CD4-positive, CD25-positive, alpha-beta regulatory T cell (primary cell): Measurements from ENCODE around the gene PRAMEF17. TPM values are rescaled to one million over a fixed set of nuclear protein-coding genes. Genes with fewer than 3 reads are reported as not detected.
A peak's percentile ranks its signal among the peaks of the same experiment; 100 is the strongest.
"Not testable (repeated sequence)": the region's sequence is repeated elsewhere in the genome, so short reads cannot be mapped to it uniquely, and the experiment has no call there.

Source experiments
- ATAC-seq, 2 donors: fragments of 150-1000 bp; cut with Tn5 transposase; one replicate each; pipeline ENCODE4 v1.10.0; 2021; ENCODE audit warnings: low read depth in 2 of 2, moderate number of reproducible peaks in 2 of 2, moderate library complexity in 1 of 2
- DNase-seq, 3 donors: peaks; one replicate each; pipeline versions ENCODE4 v3.0.0 to v3.0.0-alpha.2; 2012 to 2022; ENCODE audit warnings: mixed read lengths in 1 of 3
- H3K27ac ChIP-seq: one replicate; pipeline ENCODE4 v1.7.0; 2013; ENCODE audit warnings: mild to moderate bottlenecking, low read length; ENCODE audit not compliant: insufficient read depth, poor library complexity, severe bottlenecking
- H3K27me3 ChIP-seq: one replicate; pipeline ENCODE4 v1.7.0; 2013; ENCODE audit warnings: low read length; ENCODE audit not compliant: control insufficient read depth, insufficient read depth
- H3K36me3 ChIP-seq: one replicate; pipeline ENCODE4 v1.7.0; 2013; ENCODE audit warnings: mild to moderate bottlenecking, low read length, moderate library complexity; ENCODE audit not compliant: control insufficient read depth, insufficient read depth
- H3K4me1 ChIP-seq: 2 replicates; pipeline ENCODE4 v1.7.0; 2013; ENCODE audit warnings: mild to moderate bottlenecking, low read length; ENCODE audit not compliant: insufficient read depth, control insufficient read depth, poor library complexity, severe bottlenecking
- H3K4me3 ChIP-seq: one replicate; pipeline ENCODE4 v1.7.0; 2013; ENCODE audit warnings: low read depth, mild to moderate bottlenecking, low read length, moderate library complexity
- H3K9me3 ChIP-seq, 2 experiments: 1 replicate in 1 of 2; 2 replicates in 1 of 2; pipeline ENCODE4 v1.7.0; 2013; ENCODE audit warnings: low read length in 2 of 2, mild to moderate bottlenecking in 1 of 2, moderate library complexity in 1 of 2; ENCODE audit not compliant: control insufficient read depth in 2 of 2
- H3K27ac Mint-ChIP-seq, 3 donors: one replicate each; pipeline ENCODE4 v1.8.0; 2020 to 2022; ENCODE audit warnings: mild to moderate bottlenecking in 3 of 3, mixed read lengths in 3 of 3, moderate library complexity in 2 of 3
- H3K27me3 Mint-ChIP-seq: one replicate; pipeline ENCODE4 v1.8.0; 2022; ENCODE audit warnings: mild to moderate bottlenecking, mixed read lengths
- H3K36me3 Mint-ChIP-seq: one replicate; pipeline ENCODE4 v1.8.0; 2020; ENCODE audit warnings: mixed read lengths
- H3K4me1 Mint-ChIP-seq, 4 donors: one replicate each; pipeline ENCODE4 v1.8.0; 2020 to 2022; ENCODE audit warnings: mixed read lengths in 4 of 4, mild to moderate bottlenecking in 1 of 4
- H3K4me3 Mint-ChIP-seq, 4 donors: one replicate each; pipeline ENCODE4 v1.8.0; 2020 to 2022; ENCODE audit warnings: mild to moderate bottlenecking in 4 of 4, mixed read lengths in 4 of 4, moderate library complexity in 3 of 4
- H3K9me3 Mint-ChIP-seq, 7 donors: one replicate each; pipeline ENCODE4 v1.8.0; 2020 to 2022; ENCODE audit warnings: mixed read lengths in 7 of 7, mild to moderate bottlenecking in 3 of 7, moderate library complexity in 2 of 7
- polyA plus RNA-seq, 4 donors: library from polyadenylated mRNA; unstranded; fragments of 300-500 nt; fragmentation: Illumina TruSeq; gene quantifications; one replicate each; pipeline ENCODE4 v1.2.3, GENCODE V29; 2021
- total RNA-seq: library from RNA; stranded (reverse); gene quantifications from one replicate; pipeline ENCODE4 v1.2.3, GENCODE V29; 2022

Gene PRAMEF17
- total and polyA plus RNA-seq, 5 donors from 2014 or later = not detected

- not testable (repeated sequence) for H3K4me3 ChIP-seq, H3K9me3 ChIP-seq, H3K27me3 ChIP-seq, H3K9me3 Mint-ChIP-seq, ATAC-seq, H3K36me3 ChIP-seq, H3K4me1 ChIP-seq, H3K36me3 Mint-ChIP-seq, H3K4me3 Mint-ChIP-seq, H3K27ac ChIP-seq, H3K27ac Mint-ChIP-seq, DNase-seq, H3K27me3 Mint-ChIP-seq, H3K4me1 Mint-ChIP-seq
Measured at GRCh38 chr1:13366536-13366935, 22.9 kb upstream of the PRAMEF17 start.

- not testable (repeated sequence) for H3K27ac ChIP-seq, H3K27me3 Mint-ChIP-seq, H3K27me3 ChIP-seq, H3K4me3 ChIP-seq, H3K27ac Mint-ChIP-seq, H3K36me3 ChIP-seq, H3K4me1 Mint-ChIP-seq, H3K4me3 Mint-ChIP-seq, ATAC-seq, H3K36me3 Mint-ChIP-seq, H3K9me3 ChIP-seq, H3K9me3 Mint-ChIP-seq, H3K4me1 ChIP-seq
- peak in 1 of 3 donors; percentile 6 for DNase-seq
Measured at GRCh38 chr1:13368544-13368943, 20.9 kb upstream of the PRAMEF17 start.

GRCh38 chr1:13378983-13379382 is 10.4 kb upstream of the PRAMEF17 start:
- H3K4me3 ChIP-seq, ATAC-seq, H3K27me3 Mint-ChIP-seq, H3K4me3 Mint-ChIP-seq, H3K4me1 ChIP-seq, H3K9me3 Mint-ChIP-seq, H3K9me3 ChIP-seq, H3K36me3 Mint-ChIP-seq, H3K27me3 ChIP-seq, H3K4me1 Mint-ChIP-seq, DNase-seq, H3K27ac Mint-ChIP-seq, H3K36me3 ChIP-seq, H3K27ac ChIP-seq: not testable (repeated sequence)

GRCh38 chr1:13380380-13380779 is 9.1 kb upstream of the PRAMEF17 start:
- not testable (repeated sequence) for ATAC-seq, H3K4me3 ChIP-seq, H3K4me1 ChIP-seq, H3K4me3 Mint-ChIP-seq, H3K9me3 Mint-ChIP-seq, H3K27ac Mint-ChIP-seq, H3K27ac ChIP-seq, H3K27me3 ChIP-seq, H3K36me3 Mint-ChIP-seq, H3K36me3 ChIP-seq, H3K27me3 Mint-ChIP-seq, H3K9me3 ChIP-seq, H3K4me1 Mint-ChIP-seq, DNase-seq

- not testable (repeated sequence) for DNase-seq, H3K9me3 Mint-ChIP-seq
Measured at GRCh38 chr1:13393004-13393403, 3.6 kb downstream of the PRAMEF17 start.

GRCh38 chr1:13394761-13395160 is 5.3 kb downstream of the PRAMEF17 start:
- H3K4me1 Mint-ChIP-seq, H3K9me3 ChIP-seq, H3K36me3 Mint-ChIP-seq, ATAC-seq, H3K4me3 ChIP-seq, H3K27me3 Mint-ChIP-seq, H3K36me3 ChIP-seq, H3K4me3 Mint-ChIP-seq, H3K4me1 ChIP-seq, DNase-seq, H3K27me3 ChIP-seq, H3K9me3 Mint-ChIP-seq, H3K27ac Mint-ChIP-seq, H3K27ac ChIP-seq: not testable (repeated sequence)

More at GRCh38 chr1:13393004-13393403, 3.6 kb downstream of the PRAMEF17 start:
- not testable (repeated sequence) for H3K4me1 ChIP-seq, H3K27me3 ChIP-seq, H3K4me1 Mint-ChIP-seq, H3K27ac Mint-ChIP-seq, H3K4me3 Mint-ChIP-seq, H3K9me3 ChIP-seq, H3K27ac ChIP-seq, H3K4me3 ChIP-seq, H3K36me3 Mint-ChIP-seq, H3K27me3 Mint-ChIP-seq, H3K36me3 ChIP-seq, ATAC-seq

DNA sequence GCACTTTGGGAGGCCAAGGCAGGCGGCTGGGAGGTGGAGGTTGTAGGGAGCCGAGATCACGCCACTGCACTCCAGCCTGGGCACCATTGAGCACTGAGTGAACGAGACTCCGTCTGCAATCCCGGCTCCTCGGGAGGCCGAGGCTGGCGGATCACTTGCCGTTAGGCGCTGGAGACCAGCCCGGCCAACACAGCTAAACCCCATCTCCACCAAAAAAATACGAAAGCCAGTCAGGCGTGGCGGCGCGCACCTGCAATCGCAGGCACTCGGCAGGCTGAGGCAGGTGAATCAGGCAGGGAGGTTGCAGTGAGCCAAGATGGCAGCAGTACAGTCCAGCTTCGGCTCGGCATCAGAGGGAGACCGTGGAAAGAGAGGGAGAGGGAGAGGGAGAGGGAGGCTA is 5.9 kb downstream of the PRAMEF17 start:
- not testable (repeated sequence) for H3K4me1 Mint-ChIP-seq, H3K4me3 Mint-ChIP-seq, H3K27ac ChIP-seq, H3K36me3 ChIP-seq, H3K27ac Mint-ChIP-seq, H3K27me3 Mint-ChIP-seq, DNase-seq, H3K9me3 Mint-ChIP-seq, H3K4me1 ChIP-seq, H3K4me3 ChIP-seq, H3K36me3 Mint-ChIP-seq, H3K9me3 ChIP-seq, H3K27me3 ChIP-seq, ATAC-seq

DNA sequence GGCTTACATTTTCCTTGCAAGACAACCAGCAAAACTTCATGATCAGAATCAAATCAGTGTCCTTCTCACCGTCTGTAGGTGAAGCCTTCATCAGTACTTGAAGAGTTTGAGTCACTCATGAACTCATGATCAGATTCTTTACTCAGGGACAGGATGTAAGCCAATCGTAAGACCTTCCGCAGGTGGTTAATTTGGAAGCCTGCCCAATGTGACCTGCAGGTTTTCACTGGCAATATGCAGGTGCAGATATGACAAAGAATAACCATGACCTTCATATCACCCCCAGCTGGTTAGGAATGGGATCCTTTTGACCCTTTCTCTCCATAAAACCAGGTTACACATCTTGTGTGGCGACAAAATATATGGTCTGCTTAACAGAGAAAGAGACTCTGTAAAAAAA is 18.4 kb downstream of the PRAMEF17 start:
- Histone ChIP-seq H3K9me3 (no peaks in the 10 kb centered on the region), H3K27me3 (no peaks in the 10 kb centered on the region), H3K4me1 (no peaks in the 10 kb centered on the region), H3K4me3 (no peak overlapping the region), H3K36me3 (no peaks in the 10 kb centered on the region), H3K27ac (no peak overlapping the region)
- Mint-ChIP-seq H3K9me3 (peaks cover 0 to 3% (median 0%) of the 10 kb centered on the region in 7 donors), H3K4me3 (no peak overlapping the region), H3K4me1 (no peaks in the 10 kb centered on the region), H3K27ac (no peak overlapping the region), H3K36me3 (no peaks in the 10 kb centered on the region), H3K27me3 (no peaks in the 10 kb centered on the region)
- ATAC-seq (no peak), DNase-seq (no peak)
